Measurements from ENCODE around the gene RTEL1. TPM values are rescaled to one million over a fixed set of nuclear protein-coding genes. Genes with fewer than 3 reads are reported as not detected.

The RTEL1 gene
- total and polyA plus RNA-seq, 9 of the 15 experiments (the other 6 are each of a cell fraction or from before 2014, with no cell fraction given), result 0.36 to 61.0 (median 17.9) TPM

DNA sequence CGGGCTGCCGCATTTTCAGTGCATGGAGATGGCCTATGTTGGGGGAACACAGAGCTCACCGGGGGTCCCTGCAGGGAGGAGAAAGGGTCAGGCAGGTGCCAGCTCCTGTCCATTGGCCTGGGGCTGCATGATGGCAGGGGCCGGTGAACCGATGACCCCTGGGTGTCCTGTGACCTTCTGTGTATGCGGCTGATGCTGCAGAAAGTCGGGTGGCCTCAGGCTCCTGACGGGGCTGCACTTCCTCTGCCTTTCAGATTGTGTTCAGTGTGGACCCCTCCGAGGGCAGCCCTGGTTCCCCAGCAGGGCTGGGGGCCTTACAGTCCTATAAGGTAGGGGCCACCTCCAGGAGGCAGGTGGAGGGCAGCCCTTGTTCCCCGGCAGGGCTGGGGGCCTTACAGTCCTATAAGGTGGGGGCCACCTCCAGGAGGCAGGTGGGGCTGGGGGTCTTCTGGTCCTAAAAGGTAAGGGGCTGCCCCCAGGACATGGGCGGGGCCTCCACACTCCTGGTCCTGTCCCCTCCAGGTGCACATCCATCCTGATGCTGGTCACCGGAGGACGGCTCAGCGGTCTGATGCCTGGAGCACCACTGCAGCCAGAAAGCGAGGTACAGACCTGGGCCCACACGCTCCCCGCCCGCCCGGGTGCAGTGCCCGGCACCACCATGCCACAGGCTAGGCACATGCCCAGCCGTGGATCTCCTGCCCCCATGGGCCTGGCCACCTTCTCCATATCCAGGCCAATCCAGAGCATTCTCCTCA is 27.3 kb downstream of the RTEL1 start:
- ChIA-PET CTCF (ENCODE audit: low intra/inter-chr PET ratio) (no interaction called here), POLR2A (interaction anchor here (0.6 kb wide), 1 partner anchor 414 kb away, joined by 3 read pairs; no protein-coding TSS in a partner anchor)
- TF ChIP-seq, protein P1, sequence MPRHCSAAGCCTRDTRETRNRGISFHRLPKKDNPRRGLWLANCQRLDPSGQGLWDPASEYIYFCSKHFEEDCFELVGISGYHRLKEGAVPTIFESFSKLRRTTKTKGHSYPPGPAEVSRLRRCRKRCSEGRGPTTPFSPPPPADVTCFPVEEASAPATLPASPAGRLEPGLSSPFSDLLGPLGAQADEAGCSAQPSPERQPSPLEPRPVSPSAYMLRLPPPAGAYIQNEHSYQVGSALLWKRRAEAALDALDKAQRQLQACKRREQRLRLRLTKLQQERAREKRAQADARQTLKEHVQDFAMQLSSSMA (CRISPR knock-in tag; IDR thresholded peaks at IDR 0.05), result no peak
- peak; percentile 38; the same call in 1 of the 2 replicates for TF ChIP-seq RBFOX2 (IDR thresholded peaks at IDR 0.05; ENCODE audit: low read depth, low read length)
- TF ChIP-seq POLR2G (IDR thresholded peaks at IDR 0.05; ENCODE audit: low read depth, low read length), result peak; percentile 71
- peak overlapping the region in 1 of 2 experiments; percentile 91; a peak in 1 of 4 replicates for H3K9ac ChIP-seq (ENCODE audit: insufficient read depth in 1 of 2, low read depth in 2 of 2, low read length in 2 of 2)
- in situ Hi-C loops (cut with MboI), result no loop called here
- intact Hi-C loops (cut with micrococcal nuclease), result no loop called here
- H2AFZ ChIP-seq (ENCODE audit: low read depth, low read length), result no peak overlapping the region
- H4K20me1 ChIP-seq (replicated peaks; ENCODE audit: control insufficient read depth, insufficient read depth, low read length), result no peaks in the 10 kb centered on the region
- BruUV-seq (replicated peaks), result no TSS peak
- no peak overlapping the region for H3K27ac ChIP-seq (ENCODE audit: extremely low read depth, low read depth, low read length)
- H3K79me2 ChIP-seq (ENCODE audit: control insufficient read depth, insufficient read depth, low read length), result no peaks in the 10 kb centered on the region
- peaks cover 44% of the 10 kb centered on the region; the same call in 1 of the 3 replicates for H3K36me3 ChIP-seq (ENCODE audit: control insufficient read depth, insufficient read depth, low read length)
- no peak overlapping the region for H3K4me2 ChIP-seq (ENCODE audit: insufficient read depth, low read length)
- H3K9me3 ChIP-seq (replicated peaks; ENCODE audit: control insufficient read depth, insufficient read depth, low read depth, low read length), result no peaks in the 10 kb centered on the region
- ATAC-seq, result no peak
- WGBS (ENCODE audit: insufficient coverage, low coverage, missing lambda C conversion rate), result 89% methylated on average over 14 of the region's 21 CpGs
- no peaks in the 10 kb centered on the region for H3K9me1 ChIP-seq (ENCODE audit: control insufficient read depth, insufficient read depth, low read length)
- peaks cover 9 to 70% of the 10 kb centered on the region in 2 experiments for H3K4me1 ChIP-seq (replicated peaks in 1 of 2; ENCODE audit: control insufficient read depth in 2 of 2, insufficient read depth in 2 of 2, low read length in 2 of 2)
- no peaks in the 10 kb centered on the region for H3K27me3 ChIP-seq (ENCODE audit: control insufficient read depth in 2 of 2, insufficient read depth in 2 of 2, low read length in 2 of 2)
- no peak for FAIRE-seq
- no peak overlapping the region for H3K4me3 ChIP-seq
- DNase-seq (ENCODE audit: extremely low read depth in 1 of 4, low spot score in 3 of 4), result no peak

DNA sequence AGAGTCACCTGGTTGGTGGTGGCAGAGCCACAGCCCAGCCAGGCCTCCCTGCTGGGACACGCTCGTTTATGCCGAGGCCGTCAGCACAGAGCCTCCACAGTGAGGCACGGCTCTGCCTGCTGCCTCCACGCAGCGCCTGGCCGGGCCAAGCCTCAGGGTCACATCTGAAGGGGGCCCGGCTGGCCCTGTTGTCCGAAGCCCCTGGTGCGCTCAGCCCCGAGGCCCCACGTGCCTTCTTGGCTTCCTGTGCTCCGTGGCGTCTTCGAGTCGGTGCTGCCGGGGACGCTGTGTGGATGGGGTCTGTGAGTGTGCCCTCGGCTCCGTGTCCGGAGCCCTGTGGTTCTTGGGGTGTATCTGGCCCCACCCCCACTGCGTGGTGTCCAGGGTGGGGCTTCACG is 28.0 kb downstream of the RTEL1 start:
- intact Hi-C loops (cut with micrococcal nuclease), result no loop called here
- no peaks in the 10 kb centered on the region for H4K20me1 ChIP-seq (replicated peaks; ENCODE audit: control insufficient read depth, insufficient read depth, low read length)
- no peak overlapping the region for H3K4me2 ChIP-seq (ENCODE audit: insufficient read depth, low read length)
- peaks cover 40% of the 10 kb centered on the region; the same call in 1 of the 3 replicates for H3K36me3 ChIP-seq (ENCODE audit: control insufficient read depth, insufficient read depth, low read length)
- TF ChIP-seq ZNF282 (CRISPR knock-in tag; IDR thresholded peaks at IDR 0.05) (no peak), STAG1 (CRISPR knock-in tag; IDR thresholded peaks at IDR 0.05; ENCODE audit: borderline replicate concordance) (0 out of 2 replicates have a peak, but pooled peaks have one; percentile 18), RBM22 (IDR thresholded peaks at IDR 0.05; ENCODE audit: low read depth, low read length, poor library complexity, severe bottlenecking) (peak; percentile 43), POLR2G (IDR thresholded peaks at IDR 0.05; ENCODE audit: low read depth, low read length) (peak; percentile 78), RBFOX2 (IDR thresholded peaks at IDR 0.05; ENCODE audit: low read depth, low read length) (peak; percentile 50)
- H3K4me1 ChIP-seq (replicated peaks in 1 of 2; ENCODE audit: control insufficient read depth in 2 of 2, insufficient read depth in 2 of 2, low read length in 2 of 2), result peaks cover 9 to 75% of the 10 kb centered on the region in 2 experiments
- peak overlapping the region in 1 of 2 experiments; percentile 91; a peak in 2 of 4 replicates for H3K9ac ChIP-seq (ENCODE audit: insufficient read depth in 1 of 2, low read depth in 2 of 2, low read length in 2 of 2)
- 83% methylated on average over 21 of the region's 24 CpGs for WGBS (ENCODE audit: insufficient coverage, low coverage, missing lambda C conversion rate)
- no peak overlapping the region for H2AFZ ChIP-seq (ENCODE audit: low read depth, low read length)
- H3K4me3 ChIP-seq, result no peak overlapping the region
- DNase-seq (ENCODE audit: extremely low read depth in 1 of 4, low spot score in 3 of 4), result no peak
- no peak for ATAC-seq
- no peaks in the 10 kb centered on the region for H3K79me2 ChIP-seq (ENCODE audit: control insufficient read depth, insufficient read depth, low read length)
- no peaks in the 10 kb centered on the region for H3K9me3 ChIP-seq (replicated peaks; ENCODE audit: control insufficient read depth, insufficient read depth, low read depth, low read length)
- H3K27ac ChIP-seq (ENCODE audit: extremely low read depth, low read depth, low read length), result no peak overlapping the region
- H3K27me3 ChIP-seq (ENCODE audit: control insufficient read depth in 2 of 2, insufficient read depth in 2 of 2, low read length in 2 of 2), result no peaks in the 10 kb centered on the region
- no peaks in the 10 kb centered on the region for H3K9me1 ChIP-seq (ENCODE audit: control insufficient read depth, insufficient read depth, low read length)
- ChIA-PET CTCF (ENCODE audit: low intra/inter-chr PET ratio) (no interaction called here), POLR2A (interaction anchor here (0.6 to 1.2 kb wide), 3 partner anchors 20 to 413 kb away, joined by 3 to 4 read pairs (median 3); no protein-coding TSS in a partner anchor)
- in situ Hi-C loops (cut with MboI), result no loop called here
- FAIRE-seq, result no peak
- no TSS peak for BruUV-seq (replicated peaks)
